HG03457 (cell line): ENCODE measurements around the gene FAM163B.

Source experiments
- ATAC-seq: cut with Tn5 transposase; IDR thresholded peaks from one replicate; pipeline ENCODE4 v1.9.1; 2021; ENCODE audit warnings: moderate number of reproducible peaks; ENCODE audit not compliant: unreplicated experiment

The FAM163B gene

DNA sequence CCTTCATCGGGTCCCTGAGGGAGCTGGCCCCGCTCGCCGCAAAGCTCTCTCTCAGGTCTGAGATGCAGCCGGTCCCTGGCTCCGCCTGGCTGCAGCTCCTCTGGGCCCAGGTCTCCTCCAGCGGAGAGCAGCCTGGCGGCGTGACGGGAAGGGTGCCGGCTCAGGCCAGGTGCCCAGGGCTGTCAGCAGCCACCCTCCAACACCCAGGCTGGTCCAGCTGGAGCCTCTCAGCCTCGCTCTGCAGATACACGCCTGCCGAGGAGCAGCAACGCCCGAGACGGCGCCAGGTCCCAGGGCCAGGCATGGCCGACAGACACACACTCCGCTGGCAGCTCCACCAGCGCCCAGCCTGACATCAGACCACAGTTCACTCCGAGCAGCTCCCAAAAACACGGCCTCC lies 25.6 kb downstream of the FAM163B start:
- no peak for ATAC-seq

DNA sequence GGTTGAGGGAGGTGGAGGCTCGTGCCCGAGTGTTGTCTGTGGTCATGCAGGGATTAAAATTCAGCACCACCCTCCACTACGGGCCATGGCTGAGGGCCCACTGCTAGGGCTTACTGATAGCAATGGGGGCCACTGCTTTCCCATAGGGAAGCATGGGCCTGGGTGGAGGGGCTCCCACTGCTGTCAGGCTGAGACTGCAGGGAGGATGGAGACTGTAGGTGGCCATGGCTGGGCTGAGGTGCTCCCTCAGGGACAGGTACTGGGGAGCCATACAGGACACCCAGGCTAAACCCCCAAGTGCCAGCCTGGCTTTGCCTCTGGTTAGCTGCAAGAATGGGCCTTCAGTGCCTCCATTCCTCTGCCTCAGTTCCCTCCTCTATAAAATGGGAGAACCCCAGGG lies 26.1 kb downstream of the FAM163B start:
- no peak for ATAC-seq

DNA sequence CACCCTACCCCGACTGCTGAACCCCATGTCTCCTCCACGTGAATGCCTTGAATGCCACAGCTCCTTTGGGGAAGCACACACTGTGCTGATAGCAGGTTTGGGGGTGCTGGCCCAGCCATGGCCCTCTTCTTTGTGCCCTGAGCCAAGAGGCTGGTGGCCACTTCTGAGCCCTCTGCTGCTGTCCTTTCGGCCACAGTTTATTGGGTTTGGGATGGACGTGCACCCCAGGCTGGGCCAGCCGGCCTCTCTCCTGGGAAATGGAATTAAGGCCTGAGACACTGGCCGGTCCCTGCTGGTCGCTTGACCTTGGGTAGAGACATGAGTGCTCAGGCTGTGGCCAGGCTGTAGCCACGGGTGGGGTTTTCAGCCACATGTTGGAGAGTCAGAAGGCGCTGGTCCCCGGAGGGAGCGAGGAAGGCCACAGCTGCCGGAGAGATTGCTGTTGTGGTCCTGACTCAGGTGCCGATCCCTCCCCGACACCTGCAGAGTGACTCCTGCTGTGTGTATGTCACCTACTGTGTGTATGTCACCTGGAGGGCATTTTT lies 26.6 kb downstream of the FAM163B start:
- ATAC-seq, result no peak

DNA sequence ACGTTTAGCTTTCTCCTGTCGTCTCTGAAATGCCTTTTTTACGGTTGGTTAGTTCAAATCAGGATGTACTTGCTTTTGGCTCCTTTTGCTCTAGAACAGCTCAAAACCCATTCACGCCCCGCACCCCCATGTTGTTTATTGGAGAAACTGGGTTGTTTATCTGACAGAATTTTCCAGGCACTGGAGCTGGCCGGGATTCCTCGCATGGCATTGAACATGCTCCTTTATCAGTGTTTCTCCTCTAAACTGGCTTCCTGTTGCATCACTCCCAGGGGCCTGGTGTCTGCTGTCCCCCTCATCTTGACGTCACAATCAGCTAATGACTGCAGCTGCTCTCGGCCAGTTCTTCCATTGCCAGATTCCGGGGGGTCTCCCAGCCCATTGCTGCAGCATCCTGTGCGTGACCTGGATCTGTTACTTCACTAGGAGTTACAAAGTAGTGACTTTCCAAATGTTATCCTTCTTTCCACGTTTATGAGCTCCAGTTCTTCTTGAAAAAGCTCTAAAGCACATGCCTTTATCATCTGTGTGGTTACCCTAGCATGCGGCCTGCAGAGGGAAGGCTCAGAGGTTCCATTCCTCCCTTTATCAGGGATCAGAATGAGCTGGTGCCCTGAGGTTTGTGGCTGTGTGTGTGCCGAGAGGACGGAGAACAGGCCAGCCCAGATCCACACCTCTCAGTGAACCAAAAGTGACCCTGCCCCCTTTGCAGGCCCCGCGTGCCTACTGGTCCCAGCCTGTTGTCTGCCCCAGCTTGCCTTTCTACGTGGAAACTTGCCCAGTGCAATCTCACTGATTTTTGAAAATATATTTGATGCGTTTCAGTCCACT lies 27.5 kb downstream of the FAM163B start:
- ATAC-seq, result no peak

DNA sequence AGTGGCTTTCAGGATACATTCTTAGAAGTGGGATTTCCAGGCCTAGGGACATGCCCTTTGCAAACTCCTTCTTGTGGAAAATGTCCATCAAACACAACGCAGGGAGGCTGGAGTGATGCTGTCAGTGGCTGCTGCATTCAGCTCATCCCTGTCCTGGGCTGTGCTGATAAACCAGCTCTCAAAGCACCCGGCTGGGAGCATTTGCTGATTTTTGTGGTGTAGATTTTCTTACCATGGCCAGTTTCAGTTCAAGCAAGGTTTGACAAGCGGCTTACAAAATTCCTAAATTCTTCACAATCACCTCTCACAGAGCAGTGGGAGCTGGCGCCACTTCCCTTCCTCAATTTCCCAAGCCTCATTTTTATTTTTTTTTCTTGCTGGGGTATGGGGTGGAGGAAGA lies 28.2 kb downstream of the FAM163B start:
- no peak for ATAC-seq

DNA sequence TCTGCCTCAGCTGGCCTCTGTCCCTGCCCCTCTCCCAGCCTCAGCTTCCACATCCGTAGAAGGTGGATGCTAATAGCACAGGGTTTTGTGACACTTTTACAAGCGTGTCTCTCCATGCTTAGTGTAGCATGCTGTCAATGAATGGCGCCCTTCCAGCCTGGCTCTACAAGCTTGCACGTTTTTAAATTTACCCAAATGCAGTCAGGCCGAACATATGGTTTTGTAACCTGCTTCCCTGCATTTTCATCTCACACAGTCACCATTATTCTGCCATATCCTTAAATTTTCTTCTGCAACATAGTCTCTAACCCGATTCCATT lies 28.8 kb downstream of the FAM163B start:
- no peak for ATAC-seq

DNA sequence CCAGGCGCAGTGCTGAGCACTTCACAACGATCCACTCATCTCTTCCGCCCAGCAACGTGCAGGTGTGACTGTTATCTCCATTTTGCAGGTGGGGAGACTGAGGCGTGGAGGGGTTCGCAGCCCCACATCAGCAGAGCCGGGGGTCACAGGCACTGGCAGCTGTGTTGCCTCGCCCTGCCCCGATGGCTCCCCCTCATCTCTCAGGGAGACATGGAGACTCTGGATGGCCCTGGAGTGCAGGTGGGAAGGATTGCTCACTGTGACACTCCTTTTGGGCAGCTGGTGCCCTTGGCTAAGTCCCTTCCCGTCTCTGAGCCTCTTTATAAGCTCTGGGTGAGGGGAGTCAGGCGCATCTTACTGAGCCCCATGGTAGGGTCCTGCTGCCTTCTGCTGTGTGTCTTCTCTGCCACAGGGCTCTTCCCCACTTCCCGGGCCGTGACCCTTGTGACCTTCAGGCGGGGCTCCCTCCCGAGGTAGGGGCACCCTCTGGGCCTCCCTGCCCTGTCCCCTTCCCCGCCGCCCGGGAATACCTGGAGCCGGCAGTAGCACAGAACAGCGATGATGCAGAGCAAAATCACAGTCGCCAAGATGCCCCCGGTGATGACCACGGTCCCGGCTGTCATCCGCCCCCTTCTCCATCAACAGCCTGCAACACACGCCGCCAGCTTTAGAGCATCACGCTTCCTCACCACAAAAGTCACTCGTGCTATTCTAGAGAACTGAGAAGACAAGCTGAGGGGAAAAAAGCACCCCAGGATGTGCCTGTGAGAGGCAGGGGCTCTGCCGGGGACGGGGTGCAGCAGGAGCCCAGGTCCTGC lies 29.4 kb downstream of the FAM163B start:
- ATAC-seq, result no peak

DNA sequence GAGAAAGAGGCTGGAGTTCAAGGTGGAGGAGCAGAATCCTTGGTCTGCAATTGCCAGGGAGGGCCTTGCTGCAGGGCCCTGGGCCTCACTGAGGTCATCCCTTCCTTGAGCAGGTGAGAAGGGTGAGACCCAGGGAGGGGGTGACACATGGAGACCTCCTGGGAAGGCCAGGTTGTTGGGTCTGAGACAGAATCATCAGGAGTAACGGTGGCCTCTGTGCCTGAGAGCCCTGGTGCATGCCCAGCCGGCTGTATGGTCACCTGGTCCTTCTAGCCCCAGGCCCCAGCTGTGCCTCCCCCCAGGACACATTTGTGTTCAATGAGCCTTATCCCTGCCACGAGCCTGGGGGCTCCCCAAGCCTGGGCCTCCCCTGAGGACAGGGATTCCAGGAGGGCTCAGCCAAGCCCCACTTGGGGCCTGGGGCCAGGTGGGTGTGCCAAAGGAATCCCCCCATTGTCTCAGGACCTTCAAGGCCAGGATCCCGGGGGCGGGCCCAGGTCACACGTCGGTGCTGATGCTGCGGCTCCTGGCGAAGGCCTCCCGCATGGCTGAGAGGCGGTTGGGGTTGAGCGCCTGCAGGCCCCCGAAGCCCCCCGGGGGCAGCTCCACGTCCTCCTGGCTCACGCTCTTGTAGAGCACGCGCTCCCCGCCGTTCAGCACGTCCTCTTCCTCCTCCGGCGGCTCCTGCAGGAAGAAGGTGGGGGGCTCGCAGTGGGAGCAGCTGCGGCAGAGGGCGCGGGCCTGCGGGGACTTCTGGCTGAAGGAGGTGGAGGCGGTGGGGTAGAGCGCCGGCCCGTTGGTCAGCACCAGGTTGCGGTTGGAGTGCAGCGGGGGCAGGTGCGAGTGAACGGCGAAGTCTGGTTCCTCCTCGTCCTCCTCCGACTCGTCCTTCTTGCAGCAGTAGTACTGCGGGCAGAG lies 30.4 kb downstream of the FAM163B start:
- no peak for ATAC-seq

DNA sequence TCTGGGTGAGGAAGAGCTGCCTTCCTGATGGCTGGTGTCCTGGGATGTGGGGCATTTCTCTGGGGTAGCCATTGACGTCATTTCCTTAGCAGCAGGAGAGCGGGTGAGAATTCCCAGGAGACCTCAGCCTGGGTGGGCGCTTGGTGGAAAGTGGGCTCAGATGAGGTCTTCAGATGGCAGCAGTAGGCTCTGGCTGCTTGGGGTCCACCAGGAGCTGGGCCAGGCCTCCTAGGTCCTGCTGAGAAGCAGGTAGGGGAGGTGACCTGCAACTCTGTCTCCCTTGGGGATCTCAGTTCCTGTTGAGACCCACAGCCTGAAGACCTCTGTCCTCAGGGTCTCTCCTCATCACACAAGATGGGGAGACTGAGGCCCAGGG lies 31.5 kb downstream of the FAM163B start:
- ATAC-seq, result no peak

DNA sequence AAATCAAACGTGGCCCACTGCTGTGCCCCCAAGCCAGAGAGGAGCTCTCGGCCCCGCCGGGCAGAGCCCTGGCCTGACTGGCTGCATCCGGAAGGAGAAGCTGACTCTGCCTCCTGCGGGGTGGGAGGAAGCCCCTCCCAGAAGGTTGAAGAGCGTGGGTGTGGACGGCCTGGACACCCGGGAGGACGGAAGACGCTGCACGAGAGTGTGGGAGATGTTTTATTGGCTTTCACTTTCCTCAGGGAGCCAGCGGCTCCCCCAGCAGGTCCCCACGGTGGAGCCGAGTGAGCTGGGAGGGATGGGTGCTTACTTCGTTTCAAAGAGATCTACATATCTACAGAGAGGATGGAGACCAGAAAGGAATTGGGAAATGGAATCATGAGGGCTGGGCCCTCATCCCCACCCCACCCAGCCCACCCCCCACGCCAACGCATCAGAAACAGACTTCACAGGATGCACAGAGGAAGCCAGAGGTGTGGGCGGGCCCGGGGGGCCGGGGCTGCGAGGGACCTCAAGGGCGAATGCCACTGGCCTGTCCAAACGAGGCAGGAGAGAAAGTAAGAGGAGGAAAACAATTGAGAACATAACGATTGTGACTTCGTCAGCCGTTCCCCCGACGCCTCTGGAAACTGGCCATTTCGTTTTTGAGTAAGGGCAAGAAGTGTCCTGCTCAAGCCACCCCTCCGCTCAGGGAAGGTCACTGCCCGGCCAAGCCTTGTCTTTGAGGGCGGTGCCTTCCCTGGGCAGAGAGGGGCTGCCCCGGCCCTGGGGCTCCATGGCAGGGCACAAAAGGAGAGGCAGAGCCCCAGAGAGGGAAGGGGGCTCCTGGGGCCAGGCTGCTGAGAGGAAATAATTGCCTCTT lies 32.1 kb downstream of the FAM163B start:
- no peak for ATAC-seq

DNA sequence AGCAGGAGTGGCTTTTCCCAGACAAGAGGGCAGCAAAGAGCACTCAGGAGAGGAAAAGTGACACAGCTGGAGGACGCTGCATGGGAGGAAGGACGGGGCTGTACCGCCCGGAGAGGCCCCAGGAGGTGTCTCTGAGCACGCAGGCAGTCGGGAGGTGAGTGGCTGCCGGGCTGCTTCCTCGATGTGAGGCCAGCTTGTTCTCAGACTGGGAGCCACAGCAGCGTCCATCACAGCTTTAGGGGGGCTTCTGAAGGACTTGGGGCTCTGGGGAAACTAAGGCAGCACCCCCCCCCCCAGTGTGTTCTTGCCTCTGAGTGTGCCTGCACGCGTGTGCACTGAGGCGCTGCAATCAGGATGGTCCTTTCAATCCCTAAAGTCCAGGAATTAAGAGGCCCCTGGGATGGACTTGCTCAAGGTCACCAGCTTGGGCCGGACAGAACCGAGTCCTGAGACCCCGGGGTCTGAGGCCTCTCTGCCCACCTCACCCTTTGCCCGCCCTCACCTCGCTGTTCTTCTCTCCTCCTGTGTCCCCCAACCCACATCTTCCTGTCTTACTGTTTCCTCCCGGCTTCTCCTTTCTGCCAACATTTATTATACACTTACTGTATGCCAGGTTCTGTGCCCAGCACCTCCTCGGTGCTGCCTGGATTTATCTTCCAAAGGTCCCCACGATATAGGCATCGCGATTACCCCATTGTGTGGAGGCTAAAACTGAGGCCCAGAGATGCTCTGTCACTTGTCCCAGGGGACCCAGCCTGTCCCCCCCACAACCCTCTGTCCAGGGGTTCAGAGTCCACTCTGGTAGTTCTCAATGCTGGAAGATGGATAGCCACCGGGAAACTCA lies 32.9 kb downstream of the FAM163B start:
- no peak for ATAC-seq

DNA sequence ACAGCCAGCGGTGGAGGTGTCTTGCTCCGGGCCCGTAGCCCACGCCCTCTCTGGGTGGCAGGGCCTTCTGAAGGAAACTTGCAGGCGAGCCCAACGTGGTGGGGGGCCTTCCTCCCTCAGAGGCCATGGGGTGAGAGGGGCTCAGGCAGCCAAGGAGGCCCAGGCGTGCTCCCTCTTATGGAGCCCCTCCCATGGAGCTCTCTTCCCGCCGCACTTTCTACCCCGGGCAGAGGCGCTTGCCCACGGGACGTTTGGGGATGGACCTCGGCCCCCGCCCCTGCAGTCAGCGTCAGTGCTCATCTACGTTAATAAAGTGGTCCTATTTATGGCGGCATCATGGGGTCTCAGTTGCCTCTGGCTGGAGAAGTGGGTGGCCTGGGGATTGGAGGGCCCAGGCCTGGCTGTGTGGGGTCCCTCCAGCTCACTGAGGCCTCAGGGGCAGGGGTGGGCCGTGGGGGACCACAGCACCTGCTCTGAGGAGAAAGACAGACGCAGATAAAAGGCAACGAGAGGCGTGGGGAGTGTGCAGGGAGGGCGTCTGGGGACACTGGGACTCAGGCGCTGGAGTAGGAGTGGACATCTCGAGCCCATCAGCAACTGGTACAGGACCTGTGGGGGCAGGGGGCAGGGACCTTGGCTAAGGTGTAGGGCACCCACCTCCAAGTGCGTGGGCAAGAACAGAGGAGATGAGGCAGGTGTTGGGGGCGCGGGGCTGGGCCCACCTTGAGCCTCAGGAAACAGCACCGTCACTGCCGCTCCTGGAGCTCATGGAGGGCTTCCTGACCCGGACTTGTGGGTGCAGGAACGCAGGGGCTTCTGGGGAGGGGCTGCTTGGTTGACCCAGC lies 33.8 kb downstream of the FAM163B start:
- no peak for ATAC-seq

DNA sequence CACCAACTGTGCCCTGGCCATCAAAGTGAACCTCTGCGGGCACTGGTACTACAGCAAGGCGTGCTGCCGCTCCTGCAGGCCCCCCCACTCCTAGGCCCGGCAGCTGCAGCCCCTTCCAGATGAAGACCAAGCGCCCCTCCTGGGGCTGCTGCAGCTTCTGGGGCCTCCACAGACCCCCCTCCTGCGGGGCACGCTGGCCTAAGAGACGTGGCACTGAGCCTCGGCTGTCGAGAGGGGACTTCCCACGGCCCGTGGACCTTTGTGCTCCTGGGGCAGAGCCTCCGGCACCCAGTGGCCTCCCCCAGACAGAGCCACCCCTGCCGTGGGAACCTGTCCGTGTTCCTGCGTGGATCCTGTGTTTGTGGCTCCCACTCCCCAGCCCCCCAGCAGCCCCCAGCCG lies 34.4 kb downstream of the FAM163B start:
- ATAC-seq, result no peak

DNA sequence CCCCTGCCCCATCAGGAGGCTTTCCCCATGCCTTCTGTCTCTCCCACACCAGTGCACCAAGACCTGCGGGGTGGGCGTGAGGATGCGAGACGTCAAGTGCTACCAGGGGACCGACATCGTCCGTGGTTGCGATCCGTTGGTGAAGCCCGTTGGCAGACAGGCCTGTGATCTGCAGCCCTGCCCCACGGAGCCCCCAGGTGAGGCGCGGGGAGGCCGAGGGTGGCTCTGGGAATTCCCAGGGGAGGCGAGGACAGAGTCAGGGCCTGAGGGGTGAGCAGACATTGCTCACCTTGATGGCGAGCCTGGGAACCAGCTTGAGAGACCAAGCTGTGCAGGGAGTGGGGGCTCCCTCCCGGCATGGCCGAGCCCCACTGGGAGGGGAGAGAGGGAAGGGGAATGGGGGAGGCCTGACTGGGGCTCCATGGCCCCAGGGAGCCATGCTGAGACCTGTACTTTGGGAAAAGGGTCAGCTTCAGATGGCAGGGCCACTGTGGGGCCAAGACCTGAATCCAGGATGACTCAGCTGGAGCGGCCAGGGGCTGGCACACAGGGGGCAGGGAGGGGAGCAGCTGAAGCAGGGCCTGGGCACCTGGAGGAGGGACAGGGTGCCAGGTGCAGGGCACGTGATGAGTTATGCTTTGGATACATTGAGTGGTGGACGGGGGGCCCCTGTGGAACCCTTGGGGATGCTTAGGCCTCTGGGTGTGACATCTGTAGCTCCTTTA lies 35.2 kb downstream of the FAM163B start:
- ATAC-seq, result no peak

DNA sequence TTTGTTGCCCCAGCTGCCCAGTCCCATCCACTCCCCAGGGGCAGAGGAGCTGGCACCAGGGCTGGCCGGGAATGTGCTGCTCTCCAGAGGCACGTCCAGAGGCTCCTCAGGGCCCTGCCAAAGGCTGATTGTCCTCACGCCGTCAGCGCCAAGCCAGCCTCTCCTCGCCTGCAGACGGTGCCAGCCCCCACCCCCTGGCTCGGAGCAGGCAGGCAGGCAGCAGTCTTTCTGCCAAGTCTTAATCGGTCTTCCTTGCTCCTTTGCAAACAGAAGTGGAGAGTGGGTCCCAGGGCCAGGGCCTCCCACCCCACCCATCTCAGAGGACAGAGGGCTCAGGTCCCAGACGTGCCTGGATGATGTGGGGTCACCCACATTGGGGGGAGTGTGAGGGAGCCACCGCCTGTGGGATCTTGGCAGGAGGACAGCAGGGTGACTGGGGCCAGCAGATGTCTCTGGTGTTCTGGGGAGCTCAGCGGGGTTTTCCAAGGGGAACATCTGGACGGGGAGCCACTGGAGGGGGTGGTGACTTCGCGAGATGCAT lies 36.3 kb downstream of the FAM163B start:
- ATAC-seq, result no peak

DNA sequence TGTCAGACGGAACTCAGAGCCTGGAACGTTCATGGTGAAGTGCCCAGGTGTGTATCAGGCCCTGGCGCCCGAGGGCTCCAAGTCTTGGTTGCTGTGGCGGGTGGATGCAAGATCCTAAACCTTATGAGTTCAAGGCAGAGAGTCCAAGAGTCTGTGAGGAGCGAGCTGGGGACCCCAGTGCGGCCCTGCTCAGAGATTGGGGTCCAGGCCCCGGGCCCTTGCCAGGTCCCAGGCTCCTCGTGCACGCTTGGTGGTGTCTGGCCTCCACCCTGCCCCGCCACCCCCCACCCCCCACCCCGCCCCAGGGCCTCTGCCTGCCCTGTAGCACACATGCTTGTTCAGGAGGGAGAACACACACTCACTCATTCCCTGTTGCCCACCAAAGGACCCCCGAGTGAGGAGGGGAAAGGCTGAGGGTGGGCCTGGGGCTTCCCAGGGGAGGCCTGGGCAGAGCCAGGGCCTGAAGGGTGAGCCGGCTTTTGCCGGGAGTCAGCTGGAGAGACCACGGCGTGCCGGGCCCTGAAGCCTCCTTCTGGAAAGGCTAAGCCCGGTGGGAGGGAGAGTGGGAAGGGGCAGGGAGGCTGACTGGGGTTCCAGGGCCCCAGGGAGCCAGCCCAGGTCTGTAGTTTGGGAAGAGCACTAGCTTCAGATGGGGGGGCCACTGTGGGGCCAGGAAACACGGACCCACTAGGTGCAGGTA lies 37.1 kb downstream of the FAM163B start:
- ATAC-seq, result no peak

DNA sequence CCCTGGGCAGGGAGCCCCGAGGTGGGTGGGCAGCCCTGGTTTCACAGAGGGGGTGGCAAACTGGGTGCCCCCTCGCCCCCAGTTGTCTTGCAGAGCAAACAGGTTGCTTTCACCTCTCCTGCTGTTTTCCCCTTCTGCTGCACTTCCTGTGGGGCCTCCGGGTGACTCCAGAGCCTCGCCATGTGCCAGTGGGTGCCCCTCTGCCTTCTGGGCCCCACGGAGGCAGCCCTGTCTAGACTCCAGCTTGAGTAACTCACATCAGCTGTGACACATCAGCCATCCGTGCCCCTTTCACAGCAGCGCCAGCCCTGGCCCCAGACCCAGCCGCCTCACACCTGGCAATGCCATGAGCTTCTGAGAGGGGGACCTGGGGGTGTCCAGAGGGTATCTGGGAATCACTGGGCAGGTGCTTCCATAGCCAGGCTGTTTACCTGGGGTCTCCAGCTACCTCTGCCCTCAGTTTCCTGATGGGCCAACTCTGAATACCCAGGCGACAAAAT lies 37.7 kb downstream of the FAM163B start:
- ATAC-seq, result no peak
